Vagina (tissue), 2 donors: ENCODE data around the gene NMRAL1.

Experiments used
- CTCF ChIP-seq, 3 experiments: fragments of 450-650 bp in 2 of 3; fragments of 200-600 bp in 1 of 3; sonication (generic) in 1 of 3; IDR thresholded peaks; one replicate each; pipeline ENCODE4 v1.5.1; 2017 to 2019; ENCODE audit warnings: antibody characterized with exemption in 3 of 3, mild to moderate bottlenecking in 2 of 3, moderate library complexity in 2 of 3
- POLR2A ChIP-seq, 2 donors: fragments of 450-650 bp; IDR thresholded peaks; one replicate each; pipeline ENCODE4 v1.6.1; 2017; ENCODE audit warnings: antibody characterized with exemption in 2 of 2, mild to moderate bottlenecking in 2 of 2, moderate library complexity in 2 of 2
- POLR2AphosphoS5 ChIP-seq, 2 donors: sonication (generic); formaldehyde crosslinking; IDR thresholded peaks; one replicate each; pipeline ENCODE4 v1.9.0; 2017; ENCODE audit warnings: antibody characterized with exemption in 2 of 2, mild to moderate bottlenecking in 2 of 2, low read depth in 1 of 2; ENCODE audit not compliant: insufficient read depth in 1 of 2

GRCh38 chr16:4474192-4474961, at the start of gene NMRAL1:
- TF ChIP-seq CTCF (IDR thresholded peaks at IDR 0.05): no peak
- peak; percentile 85 to 91 for TF ChIP-seq POLR2AphosphoS5 (IDR thresholded peaks at IDR 0.05; ENCODE audit: insufficient read depth in 1 of 2, low read depth in 1 of 2)
- peak in 1 of 2 donors; percentile 25 for TF ChIP-seq POLR2A (IDR thresholded peaks at IDR 0.05)
